Astrocyte of the cerebellum (primary cell): Measurements from ENCODE around the gene NR1I2.

Experiments
- DNase-seq: peaks from one replicate; pipeline ENCODE4 v3.0.0-alpha.2; 2011; ENCODE audit warnings: low read depth
- H3K4me3 ChIP-seq: 2 replicates; pipeline ENCODE4 v1.5.1; 2011; ENCODE audit warnings: mild to moderate bottlenecking, low read depth, low read length, moderate library complexity
- in situ Hi-C: cut with HindIII; loops from 2 replicates; pipeline ENCODE4 v1.10.0; 2017; ENCODE audit warnings: low sequenced_read_pairs
- TF ChIP-seq, protein P1 (sequence below): IDR thresholded peaks from 2 replicates; pipeline ENCODE4 v1.5.1; 2012; ENCODE audit warnings: low read length, low read depth, moderate library complexity, mild to moderate bottlenecking; ENCODE audit errors: missing control alignments

Gene NR1I2

DNA sequence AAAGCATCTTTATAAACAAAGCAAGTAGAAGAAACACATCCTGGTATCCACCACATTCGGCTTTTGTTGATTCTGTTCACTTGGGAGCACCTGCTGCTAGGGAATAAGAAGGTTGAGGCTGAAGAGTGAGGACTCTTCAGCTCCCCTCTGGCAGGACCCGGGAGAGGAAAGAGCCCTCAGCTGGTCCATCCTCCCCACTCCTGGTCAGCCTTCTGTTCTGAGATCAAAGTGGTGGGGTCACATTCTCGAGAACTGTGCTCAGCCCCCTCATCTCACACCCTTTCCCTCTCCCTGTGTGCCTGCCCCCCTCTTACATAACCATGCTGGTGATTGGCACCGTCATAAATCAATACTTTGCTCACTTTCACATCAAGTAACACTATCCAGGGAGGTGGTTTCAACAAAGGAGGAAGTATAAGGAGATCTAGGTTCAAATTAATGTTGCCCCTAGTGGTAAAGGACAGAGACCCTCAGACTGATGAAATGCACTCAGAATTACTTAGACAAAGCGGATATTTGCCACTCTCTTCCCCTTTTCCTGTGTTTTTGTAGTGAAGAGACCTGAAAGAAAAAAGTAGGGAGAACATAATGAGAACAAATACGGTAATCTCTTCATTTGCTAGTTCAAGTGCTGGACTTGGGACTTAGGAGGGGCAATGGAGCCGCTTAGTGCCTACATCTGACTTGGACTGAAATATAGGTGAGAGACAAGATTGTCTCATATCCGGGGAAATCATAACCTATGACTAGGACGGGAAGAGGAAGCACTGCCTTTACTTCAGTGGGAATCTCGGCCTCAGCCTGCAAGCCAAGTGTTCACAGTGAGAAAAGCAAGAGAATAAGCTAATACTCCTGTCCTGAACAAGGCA is at the start of gene NR1I2:
TSS of gene NR1I2 (plus strand) at position 772 of the 869 bp plus-strand sequence.
- DNase-seq: no peak
- in situ Hi-C loops: no loop called here
- TF ChIP-seq, protein P1, sequence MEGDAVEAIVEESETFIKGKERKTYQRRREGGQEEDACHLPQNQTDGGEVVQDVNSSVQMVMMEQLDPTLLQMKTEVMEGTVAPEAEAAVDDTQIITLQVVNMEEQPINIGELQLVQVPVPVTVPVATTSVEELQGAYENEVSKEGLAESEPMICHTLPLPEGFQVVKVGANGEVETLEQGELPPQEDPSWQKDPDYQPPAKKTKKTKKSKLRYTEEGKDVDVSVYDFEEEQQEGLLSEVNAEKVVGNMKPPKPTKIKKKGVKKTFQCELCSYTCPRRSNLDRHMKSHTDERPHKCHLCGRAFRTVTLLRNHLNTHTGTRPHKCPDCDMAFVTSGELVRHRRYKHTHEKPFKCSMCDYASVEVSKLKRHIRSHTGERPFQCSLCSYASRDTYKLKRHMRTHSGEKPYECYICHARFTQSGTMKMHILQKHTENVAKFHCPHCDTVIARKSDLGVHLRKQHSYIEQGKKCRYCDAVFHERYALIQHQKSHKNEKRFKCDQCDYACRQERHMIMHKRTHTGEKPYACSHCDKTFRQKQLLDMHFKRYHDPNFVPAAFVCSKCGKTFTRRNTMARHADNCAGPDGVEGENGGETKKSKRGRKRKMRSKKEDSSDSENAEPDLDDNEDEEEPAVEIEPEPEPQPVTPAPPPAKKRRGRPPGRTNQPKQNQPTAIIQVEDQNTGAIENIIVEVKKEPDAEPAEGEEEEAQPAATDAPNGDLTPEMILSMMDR: no peak
- H3K4me3 ChIP-seq: no peak within 1 kb of the TSS

DNA sequence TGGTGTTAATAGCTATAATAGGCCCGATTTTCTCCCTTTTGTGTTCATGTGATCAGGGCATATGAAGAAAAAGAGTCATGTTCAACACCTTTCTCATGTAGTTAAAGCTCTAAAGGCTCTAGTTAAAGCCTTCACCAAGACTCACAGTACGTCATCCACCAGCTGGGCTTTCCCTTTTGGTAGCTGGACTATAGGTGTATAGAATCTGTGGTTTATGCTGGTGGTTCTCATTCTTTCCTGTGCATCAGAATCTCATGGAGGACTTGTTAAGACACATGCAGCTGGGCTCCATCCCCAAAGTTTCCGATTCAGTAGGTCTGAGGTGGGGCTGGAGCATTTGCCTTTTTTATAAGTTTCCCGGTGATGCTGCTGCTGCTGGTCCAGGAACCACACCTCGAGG is 48.1 kb upstream of the NR1I2 start:
- TF ChIP-seq, protein P1: no peak
- in situ Hi-C loops: no loop called here
- no peak overlapping the region for H3K4me3 ChIP-seq
- DNase-seq: no peak

DNA sequence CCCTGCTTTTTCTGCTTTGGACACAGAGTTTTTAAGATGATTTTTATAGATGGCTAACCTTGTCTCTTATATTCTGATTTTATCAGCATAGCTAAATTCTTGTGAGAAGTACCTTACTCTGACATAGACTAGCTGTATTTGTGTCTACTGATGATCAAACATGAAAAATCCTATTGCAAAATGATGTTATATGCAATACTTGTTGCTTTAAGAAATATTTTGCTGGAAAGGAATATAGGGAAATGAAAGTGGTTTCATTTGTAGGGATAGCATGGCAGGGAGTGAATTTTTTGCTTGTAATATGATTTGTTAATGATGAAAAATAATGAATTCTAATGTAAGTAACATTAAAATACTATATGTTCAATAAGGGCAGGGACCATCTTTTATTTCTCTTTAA is 43.2 kb upstream of the NR1I2 start:
- TF ChIP-seq, protein P1: no peak
- in situ Hi-C loops: no loop called here
- no peak overlapping the region for H3K4me3 ChIP-seq
- DNase-seq: no peak

DNA sequence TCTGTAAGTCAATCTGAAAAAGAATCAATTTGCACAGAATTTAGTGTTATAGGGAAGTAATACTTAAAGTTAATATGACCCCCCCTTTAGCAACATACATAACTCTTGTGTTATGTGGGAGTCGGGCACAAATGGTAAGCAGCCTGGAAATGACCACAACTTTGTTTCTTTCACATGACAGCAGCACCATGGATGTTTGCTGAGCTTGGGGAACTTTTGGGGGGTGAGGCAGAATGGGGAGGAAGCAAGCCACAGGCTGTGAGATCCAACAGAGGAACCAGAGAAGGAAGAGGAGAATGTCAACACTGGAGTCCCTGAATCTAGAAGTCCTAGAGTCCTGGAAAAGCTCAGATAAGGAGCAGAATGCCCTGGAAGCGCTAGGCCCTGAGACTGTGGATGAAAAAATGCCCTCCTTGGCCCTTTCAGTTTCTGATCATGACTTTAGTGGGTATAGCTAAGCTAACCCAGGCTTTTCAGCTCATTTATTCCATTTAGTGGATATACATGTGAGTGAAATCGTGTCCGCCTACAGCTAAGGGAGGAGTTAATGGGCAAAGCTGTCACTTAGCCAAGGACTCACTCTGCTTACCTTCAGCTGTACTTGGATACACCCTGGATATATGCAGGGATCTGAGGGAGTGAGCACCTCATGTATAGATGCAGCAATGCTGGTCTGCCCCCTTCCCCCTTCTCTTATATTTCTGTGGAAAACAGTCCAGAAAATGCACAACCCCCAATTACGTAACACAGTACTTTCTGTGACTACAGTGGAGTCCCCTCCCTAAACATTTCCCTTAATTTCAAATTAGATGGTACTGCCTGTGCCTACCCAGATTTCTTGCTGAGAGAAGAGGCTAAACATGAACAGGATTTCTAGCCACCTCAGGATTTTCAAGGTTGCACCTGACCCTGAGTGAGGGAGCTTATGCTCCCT is 40.0 kb upstream of the NR1I2 start:
- TF ChIP-seq, protein P1: no peak
- in situ Hi-C loops: no loop called here
- no peak for DNase-seq
- H3K4me3 ChIP-seq: no peak overlapping the region

DNA sequence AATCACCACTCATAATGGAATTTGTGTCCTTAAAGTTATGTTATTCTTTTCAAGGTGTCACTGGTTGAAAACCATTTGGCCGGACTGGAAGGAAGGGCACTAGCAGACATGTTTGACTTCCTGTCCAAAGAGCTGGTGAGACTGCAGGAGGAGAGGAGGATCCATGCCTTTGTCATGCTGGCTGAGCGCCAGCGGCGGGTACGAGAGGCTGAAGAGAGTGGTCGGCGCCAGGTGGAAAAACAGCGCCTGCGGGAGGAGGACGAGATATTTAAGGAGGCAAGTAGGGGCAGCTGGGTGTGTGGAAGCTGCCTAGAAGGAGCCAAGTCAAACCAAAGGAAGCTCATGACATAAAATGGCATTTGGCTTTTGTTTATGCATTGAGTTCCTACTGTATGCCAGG is 38.0 kb upstream of the NR1I2 start:
- DNase-seq: no peak
- H3K4me3 ChIP-seq: no peak overlapping the region
- TF ChIP-seq, protein P1: no peak
- in situ Hi-C loops: no loop called here

DNA sequence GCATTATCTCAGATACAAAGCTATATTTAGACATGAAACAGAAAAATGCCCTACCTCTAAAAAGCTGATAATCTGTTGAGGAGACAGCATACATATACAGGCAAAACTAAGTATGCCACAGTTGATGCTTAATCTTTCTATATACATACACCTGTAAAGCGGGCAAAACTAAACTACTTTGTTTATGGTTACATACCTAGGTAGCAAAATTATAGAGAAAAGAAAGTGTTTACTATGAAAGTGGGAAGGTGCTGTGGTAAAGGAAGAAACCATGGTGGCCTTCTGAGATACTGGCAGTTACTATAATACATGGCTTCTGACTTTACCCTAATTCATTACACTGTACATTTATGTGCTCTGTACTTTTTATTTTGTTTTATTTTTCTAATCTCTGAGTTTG is 36.0 kb upstream of the NR1I2 start:
- TF ChIP-seq, protein P1: no peak
- H3K4me3 ChIP-seq: no peak overlapping the region
- DNase-seq: no peak
- in situ Hi-C loops: no loop called here
